22Rv1 (cell line): ENCODE results near the gene PACRG.
A peak's percentile ranks its signal among the peaks of the same experiment; 100 is the strongest.

Experiments
- ZFX ChIP-seq: fragments of 450-650 bp; IDR thresholded peaks from 2 replicates; pipeline ENCODE4 v1.6.1; 2017; ENCODE audit warnings: antibody characterized with exemption, borderline replicate concordance
- TF ChIP-seq, protein P1 (sequence below): fragments of 450-650 bp; IDR thresholded peaks from 2 replicates; pipeline ENCODE4 v1.5.1; 2017; ENCODE audit warnings: mild to moderate bottlenecking

DNA sequence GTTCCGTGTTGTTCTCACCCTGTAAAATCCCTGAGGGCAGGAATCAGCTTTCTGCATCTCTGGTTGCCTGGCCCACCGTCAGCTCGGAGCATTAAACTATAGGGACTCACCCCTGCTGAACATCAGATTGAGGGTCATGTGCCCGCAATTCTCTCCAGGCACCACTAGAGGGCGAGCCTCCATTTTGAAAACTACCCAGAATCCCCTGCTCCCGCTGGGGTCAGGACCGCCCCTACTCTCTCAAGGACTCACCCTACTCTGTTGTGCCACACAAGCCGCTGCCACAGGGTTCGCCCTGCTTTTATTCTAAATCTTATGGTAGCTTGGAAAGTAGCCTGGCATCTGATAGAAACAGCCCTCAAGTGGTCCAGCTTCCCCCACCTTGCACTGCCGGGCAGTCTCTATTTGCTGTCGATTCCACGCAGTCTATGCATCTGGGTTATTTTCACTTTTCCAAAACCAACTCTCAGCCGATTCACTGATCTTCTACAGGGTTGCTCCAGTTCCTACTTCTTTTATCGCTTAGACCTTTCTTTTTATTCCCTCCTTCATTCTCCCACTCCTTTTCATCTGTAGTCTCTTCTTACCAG, 442.6 kb downstream of the PACRG start:
- TF ChIP-seq, protein P1, sequence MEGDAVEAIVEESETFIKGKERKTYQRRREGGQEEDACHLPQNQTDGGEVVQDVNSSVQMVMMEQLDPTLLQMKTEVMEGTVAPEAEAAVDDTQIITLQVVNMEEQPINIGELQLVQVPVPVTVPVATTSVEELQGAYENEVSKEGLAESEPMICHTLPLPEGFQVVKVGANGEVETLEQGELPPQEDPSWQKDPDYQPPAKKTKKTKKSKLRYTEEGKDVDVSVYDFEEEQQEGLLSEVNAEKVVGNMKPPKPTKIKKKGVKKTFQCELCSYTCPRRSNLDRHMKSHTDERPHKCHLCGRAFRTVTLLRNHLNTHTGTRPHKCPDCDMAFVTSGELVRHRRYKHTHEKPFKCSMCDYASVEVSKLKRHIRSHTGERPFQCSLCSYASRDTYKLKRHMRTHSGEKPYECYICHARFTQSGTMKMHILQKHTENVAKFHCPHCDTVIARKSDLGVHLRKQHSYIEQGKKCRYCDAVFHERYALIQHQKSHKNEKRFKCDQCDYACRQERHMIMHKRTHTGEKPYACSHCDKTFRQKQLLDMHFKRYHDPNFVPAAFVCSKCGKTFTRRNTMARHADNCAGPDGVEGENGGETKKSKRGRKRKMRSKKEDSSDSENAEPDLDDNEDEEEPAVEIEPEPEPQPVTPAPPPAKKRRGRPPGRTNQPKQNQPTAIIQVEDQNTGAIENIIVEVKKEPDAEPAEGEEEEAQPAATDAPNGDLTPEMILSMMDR, result peak; percentile 83
- no peak for TF ChIP-seq ZFX
